ENCODE data around the gene HOXA5.

The HOXA5 gene

GRCh38 chr7:27132978-27133377 is 10.5 kb downstream of the HOXA5 start:
- no peak for DNase-seq (ENCODE audit: low read depth)

DNA sequence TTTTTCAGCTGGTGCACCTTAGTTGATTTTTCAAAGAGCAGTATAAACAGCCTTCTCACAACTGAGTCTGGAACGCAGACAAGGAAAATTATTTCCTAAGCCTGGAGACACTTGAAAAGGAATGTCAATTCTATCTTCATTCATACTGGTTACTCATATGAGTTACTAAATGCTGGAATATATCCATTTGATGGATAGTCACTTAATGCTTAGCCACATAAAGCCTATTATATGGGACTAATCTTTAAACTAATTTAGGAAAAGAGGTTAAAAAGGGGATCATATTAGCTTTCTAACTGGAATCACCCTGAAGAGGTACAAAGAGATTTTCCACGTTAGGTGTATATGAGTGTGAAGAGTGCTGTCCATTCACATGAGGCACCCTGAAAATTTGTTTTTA is 11.3 kb downstream of the HOXA5 start:
- no peak for DNase-seq (ENCODE audit: low read depth)

DNA sequence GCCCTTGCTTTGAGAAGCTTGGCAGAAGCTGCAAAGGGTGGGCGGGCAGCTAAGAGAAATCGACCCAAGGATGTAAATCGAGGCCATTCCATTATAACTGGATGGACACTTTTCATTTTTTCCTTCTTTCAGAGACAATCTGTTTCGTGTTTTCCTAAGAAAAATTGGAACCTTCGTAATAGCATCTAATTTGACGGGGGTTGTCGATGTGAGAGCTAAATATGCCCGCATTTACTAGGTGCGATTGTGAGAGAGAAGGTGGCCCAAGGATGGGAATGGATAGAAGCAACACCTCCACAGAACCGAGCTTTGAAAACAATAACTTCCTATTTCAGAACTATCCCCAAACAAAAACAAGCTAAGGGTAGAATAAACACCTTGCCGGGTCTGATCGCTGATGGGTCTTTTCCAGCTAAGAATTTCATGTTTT is 12.1 kb downstream of the HOXA5 start:
- no peak for DNase-seq (ENCODE audit: low read depth)

GRCh38 chr7:27130540-27131389 is 12.7 kb downstream of the HOXA5 start, which contains the start of gene HOXA4:
HOXA4 (minus strand) TSS chr7:27130757; CDS start chr7:27130733, 24 bp downstream.
- DNase-seq (ENCODE audit: low read depth), result peak; percentile 64

- DNase-seq (ENCODE audit: low read depth), result no peak
These were observed 13.5 kb downstream of the HOXA5 start for GRCh38 chr7:27129729-27130539.

GRCh38 chr7:27128776-27129728 is 14.4 kb downstream of the HOXA5 start:
- no peak for DNase-seq (ENCODE audit: low read depth)

- DNase-seq (ENCODE audit: low read depth), result no peak
These were observed 15.4 kb downstream of the HOXA5 start for GRCh38 chr7:27128034-27128433.

GRCh38 chr7:27126596-27127327 is 16.7 kb downstream of the HOXA5 start:
- no peak for DNase-seq (ENCODE audit: low read depth)

DNA sequence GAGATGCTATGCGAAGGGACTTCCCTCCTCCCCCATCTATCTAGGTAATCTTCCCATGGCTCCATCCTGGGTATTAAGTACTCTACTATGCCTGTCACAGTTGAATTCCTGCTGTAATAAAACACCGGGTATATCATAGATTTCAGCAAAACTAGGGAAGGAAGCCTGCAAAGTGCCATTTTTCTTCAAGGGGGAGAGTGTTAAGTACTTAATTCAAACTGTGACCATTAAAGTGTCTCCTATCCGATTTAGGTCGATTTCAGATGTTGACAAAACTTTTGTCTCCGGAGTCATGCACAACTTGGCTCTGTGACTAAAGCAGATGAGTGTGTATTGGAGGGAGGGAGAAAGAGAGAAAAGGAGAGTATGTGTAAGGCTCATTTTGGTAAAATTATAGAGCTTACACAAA is 17.5 kb downstream of the HOXA5 start:
- DNase-seq (ENCODE audit: low read depth), result no peak

GRCh38 chr7:27124902-27125689 is 18.4 kb downstream of the HOXA5 start:
- no peak for DNase-seq (ENCODE audit: low read depth)

DNA sequence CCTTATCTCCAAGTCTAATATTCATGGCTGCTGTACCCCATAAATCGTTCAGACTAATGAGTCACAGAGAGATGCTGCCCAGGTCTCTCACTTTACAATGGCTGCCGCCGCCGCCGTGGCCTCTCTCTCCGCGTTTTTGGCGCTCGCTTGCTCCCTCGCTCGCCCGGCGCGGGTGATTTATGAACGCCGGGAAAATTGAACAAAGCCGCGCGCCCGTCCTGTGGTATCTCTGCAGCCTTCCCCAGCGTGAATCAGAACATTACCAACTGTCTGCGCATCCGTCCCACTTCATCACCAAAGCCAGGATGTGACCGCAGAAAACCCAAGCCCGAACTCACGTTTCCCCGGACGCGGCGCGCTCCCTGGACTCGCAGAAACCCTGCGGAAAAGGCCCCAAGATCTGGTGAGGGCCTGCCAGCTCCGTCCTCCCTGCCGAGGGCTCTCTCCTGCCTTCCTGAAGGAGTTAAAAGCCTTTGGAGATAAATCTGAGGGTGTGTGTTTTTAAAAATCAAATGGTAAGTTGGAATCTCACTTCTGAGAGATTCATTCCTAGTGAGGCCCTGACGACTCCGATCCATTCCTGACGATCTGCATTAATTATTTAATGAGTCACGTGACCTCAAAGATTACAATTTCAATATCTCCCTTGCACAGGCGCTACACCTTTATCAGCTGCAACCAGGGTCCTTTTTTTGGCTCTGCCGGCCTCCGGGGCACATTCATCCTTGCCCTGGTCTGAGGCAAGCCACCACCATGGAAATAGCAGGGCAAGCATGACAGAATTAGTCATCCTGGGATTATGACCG is 19.2 kb downstream of the HOXA5 start:
- no peak for DNase-seq (ENCODE audit: low read depth)

GRCh38 chr7:27123477-27124053 is 19.9 kb downstream of the HOXA5 start:
- no peak for DNase-seq (ENCODE audit: low read depth)

- DNase-seq (ENCODE audit: low read depth), result no peak
These were observed 20.4 kb downstream of the HOXA5 start for GRCh38 chr7:27123007-27123476.

- no peak for DNase-seq (ENCODE audit: low read depth)
These were observed 21.2 kb downstream of the HOXA5 start for GRCh38 chr7:27122077-27122910.

DNA sequence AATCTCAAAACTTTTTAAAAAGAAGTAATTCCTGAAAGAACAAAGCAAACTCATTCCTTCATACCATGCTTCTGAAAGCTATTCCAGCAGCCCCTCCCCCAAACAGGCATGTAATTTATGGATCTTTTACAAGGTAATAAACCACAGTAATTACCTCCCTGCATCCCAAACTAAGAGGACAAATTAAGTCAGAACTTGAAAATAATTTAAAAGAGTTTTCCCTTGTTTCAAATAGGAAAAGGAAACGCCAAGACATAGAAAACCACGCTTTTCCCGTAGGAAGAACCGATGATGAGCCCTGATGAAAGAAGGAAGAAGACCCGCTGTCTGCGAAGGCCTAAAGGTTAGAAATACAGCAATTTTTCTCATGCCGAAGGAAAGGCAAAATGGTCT is 21.8 kb downstream of the HOXA5 start:
- DNase-seq (ENCODE audit: low read depth), result no peak

- DNase-seq (ENCODE audit: low read depth), result no peak
These were observed 24.0 kb downstream of the HOXA5 start for GRCh38 chr7:27119412-27119911.

- DNase-seq (ENCODE audit: low read depth), result no peak
These were observed 24.9 kb downstream of the HOXA5 start for GRCh38 chr7:27118580-27118979.

Data from activated T-helper 9 cell treated with anti-CD3 and anti-CD28 coated beads, Interleukin-2, amount 50 U/mL, for 16 hours (primary cell).